ENCODE data around the gene BARHL1.

DNA sequence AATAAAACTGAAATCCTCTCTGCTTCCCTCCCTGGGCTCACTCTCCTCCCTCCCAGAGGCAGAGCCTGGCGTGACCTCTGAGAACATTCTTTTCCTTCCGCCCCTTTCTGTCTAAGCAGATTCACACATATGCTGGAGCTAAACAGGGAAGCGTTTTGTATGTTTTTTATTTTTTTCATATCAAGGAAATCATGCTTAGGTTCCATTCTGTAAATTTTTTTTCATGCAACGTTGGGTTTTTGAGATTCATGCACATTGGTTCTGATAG is 20.2 kb upstream of the BARHL1 start:
- TF ChIP-seq, protein P1, sequence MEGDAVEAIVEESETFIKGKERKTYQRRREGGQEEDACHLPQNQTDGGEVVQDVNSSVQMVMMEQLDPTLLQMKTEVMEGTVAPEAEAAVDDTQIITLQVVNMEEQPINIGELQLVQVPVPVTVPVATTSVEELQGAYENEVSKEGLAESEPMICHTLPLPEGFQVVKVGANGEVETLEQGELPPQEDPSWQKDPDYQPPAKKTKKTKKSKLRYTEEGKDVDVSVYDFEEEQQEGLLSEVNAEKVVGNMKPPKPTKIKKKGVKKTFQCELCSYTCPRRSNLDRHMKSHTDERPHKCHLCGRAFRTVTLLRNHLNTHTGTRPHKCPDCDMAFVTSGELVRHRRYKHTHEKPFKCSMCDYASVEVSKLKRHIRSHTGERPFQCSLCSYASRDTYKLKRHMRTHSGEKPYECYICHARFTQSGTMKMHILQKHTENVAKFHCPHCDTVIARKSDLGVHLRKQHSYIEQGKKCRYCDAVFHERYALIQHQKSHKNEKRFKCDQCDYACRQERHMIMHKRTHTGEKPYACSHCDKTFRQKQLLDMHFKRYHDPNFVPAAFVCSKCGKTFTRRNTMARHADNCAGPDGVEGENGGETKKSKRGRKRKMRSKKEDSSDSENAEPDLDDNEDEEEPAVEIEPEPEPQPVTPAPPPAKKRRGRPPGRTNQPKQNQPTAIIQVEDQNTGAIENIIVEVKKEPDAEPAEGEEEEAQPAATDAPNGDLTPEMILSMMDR (IDR thresholded peaks at IDR 0.05; ENCODE audit: low read depth, low read length): no peak
- TF ChIP-seq EZH2phosphoT487 (IDR thresholded peaks at IDR 0.05; ENCODE audit: low read depth): no peak
